Cardiac fibroblast (primary cell): Measurements from ENCODE around the gene DNAH11.
"Not testable (repeated sequence)": the region's sequence is repeated elsewhere in the genome, so short reads cannot be mapped to it uniquely, and the experiment has no call there.

Experiments used
- DNase-seq, 2 donors: peaks; one replicate each; pipeline versions ENCODE4 v3.0.0 to v3.0.0-alpha.2; 2010; ENCODE audit warnings: low read depth in 2 of 2
- H3K4me3 ChIP-seq, 2 donors: replicated peaks in 1 of 2; 1 replicate in 1 of 2; 2 replicates in 1 of 2; pipeline ENCODE4 v1.5.1; 2011; ENCODE audit warnings: low read depth in 2 of 2, low read length in 2 of 2, mild to moderate bottlenecking in 2 of 2, moderate library complexity in 1 of 2
- CTCF ChIP-seq: IDR thresholded peaks from one replicate; pipeline ENCODE4 v1.5.1; 2011; ENCODE audit warnings: low read depth, mild to moderate bottlenecking, low read length, inconsistent platforms

The DNAH11 gene

DNA sequence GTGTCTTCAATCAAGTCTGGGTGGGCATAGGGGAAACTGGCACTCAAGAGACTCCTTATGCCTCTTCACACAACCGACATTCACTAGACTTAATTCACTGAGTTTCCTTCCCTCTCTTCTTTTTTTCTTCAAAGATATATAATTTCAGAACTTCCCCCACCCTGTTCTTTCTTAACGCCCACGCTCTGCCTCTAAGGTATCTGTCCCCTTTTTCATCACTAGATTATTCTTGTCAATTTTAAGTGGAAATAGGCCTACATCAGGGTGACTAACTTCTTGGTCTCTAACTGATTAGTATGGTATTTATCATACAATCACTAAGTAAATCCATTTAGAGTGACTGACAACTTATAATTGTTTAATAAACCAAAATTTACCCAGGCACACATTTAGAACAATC lies 276.2 kb downstream of the DNAH11 start:
- DNase-seq = no peak
- H3K4me3 ChIP-seq = no peak overlapping the region
- no peak for TF ChIP-seq CTCF

- no peak overlapping the region for H3K4me3 ChIP-seq
- TF ChIP-seq CTCF = no peak
- DNase-seq = no peak
These were observed 286.0 kb downstream of the DNAH11 start for GRCh38 chr7:21828841-21829240.

DNA sequence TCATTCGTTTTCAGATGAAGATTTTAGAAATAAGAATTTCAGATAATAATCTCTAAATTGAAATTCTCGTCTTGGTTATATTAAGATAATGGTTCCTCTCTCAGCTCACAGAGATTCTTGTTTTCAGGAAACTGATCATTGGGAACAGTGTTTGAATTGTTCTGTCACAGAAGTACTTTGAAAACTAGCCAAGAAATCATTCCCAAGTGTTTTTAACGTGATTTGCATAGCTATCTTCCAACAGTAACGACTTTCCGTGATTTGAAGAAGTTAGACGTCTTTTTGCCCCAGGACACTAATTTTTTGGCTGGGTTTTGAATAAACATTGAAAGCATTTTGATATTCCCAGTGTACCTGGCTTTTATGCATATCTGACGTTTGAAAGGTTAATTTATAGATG lies 286.9 kb downstream of the DNAH11 start:
- no peak for TF ChIP-seq CTCF
- no peak overlapping the region for H3K4me3 ChIP-seq
- no peak for DNase-seq

DNA sequence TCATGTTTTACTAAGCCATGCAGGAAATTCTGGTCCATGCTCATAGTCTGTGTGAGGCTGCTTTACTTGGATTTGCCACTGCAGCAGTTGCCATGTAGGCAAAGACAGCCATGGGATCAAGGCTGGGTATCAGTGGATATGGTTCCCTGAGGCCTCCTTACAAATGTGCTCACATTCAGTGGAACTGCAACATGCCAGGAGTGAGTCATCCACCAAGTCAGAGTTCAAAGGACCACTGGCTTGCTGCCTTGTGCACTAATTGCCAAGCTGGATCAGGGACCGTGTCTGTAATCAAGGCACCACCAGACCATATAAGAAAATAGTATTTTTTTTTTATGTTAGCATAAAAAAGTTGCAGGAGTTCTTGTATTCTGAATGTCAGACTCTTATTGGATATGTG lies 301.9 kb downstream of the DNAH11 start:
- peak in 1 of 2 donors; percentile 5 for DNase-seq
- no peak overlapping the region for H3K4me3 ChIP-seq
- no peak for TF ChIP-seq CTCF

GRCh38 chr7:21850531-21851285 lies 307.9 kb downstream of the DNAH11 start:
- no peak overlapping the region for H3K4me3 ChIP-seq
- TF ChIP-seq CTCF = no peak
- DNase-seq = peak in 1 of 2 donors; percentile 52

- TF ChIP-seq CTCF = no peak
- DNase-seq = no peak
These were observed 308.7 kb downstream of the DNAH11 start for GRCh38 chr7:21851559-21851967.

GRCh38 chr7:21865631-21866204 lies 322.9 kb downstream of the DNAH11 start:
- H3K4me3 ChIP-seq = not testable (repeated sequence)
- DNase-seq = peak in 1 of 2 donors; percentile 15

More at GRCh38 chr7:21851559-21851967, 308.7 kb downstream of the DNAH11 start:
- no peak overlapping the region for H3K4me3 ChIP-seq
